SK-N-SH (cell line): ENCODE data around the gene LAMB1. TPM values are rescaled to one million over a fixed set of nuclear protein-coding genes. Genes with fewer than 3 reads are reported as not detected.

Source experiments
- CTCF ChIA-PET: fragments of 300-600, 350-600 bp; formaldehyde crosslinking; extraction: SDS; loops from one replicate; lab custom pipeline; 2021; lab: Yijun Ruan, JAX
- POLR2A ChIA-PET: fragments of 350-600 bp; sonication (Branson Sonifier 250); formaldehyde crosslinking; extraction: SDS; loops from one replicate; lab custom pipeline; 2020; ENCODE audit warnings: antibody characterized with exemption, inconsistent platforms; lab: Yijun Ruan, JAX
- DNase-seq: peaks from one replicate; pipeline ENCODE4 v3.0.0; 2012
- H2AFZ ChIP-seq: fragments of 200-600 bp; sonication (generic); 2 replicates; pipeline ENCODE4 v1.8.1; 2016; ENCODE audit warnings: antibody characterized with exemption, mild to moderate bottlenecking, low read depth
- H3F3A ChIP-seq: fragments of 200-600 bp; sonication (generic); replicated peaks from 2 replicates; pipeline ENCODE3; 2016; ENCODE audit warnings: antibody characterized with exemption, mild to moderate bottlenecking; ENCODE audit not compliant: insufficient read depth
- H3K27ac ChIP-seq, 2 experiments: fragments of 200-500 bp in 1 of 2; fragments of 200-600 bp in 1 of 2; sonication (Bioruptor generic) in 1 of 2; sonication (generic), shearing (Covaris generic) in 1 of 2; 2 replicates each; pipeline versions ENCODE4 v1.5.1 to v1.6.1; 2014 to 2016; ENCODE audit warnings: low read depth in 2 of 2, inconsistent platforms in 1 of 2, low read length in 1 of 2, mild to moderate bottlenecking in 1 of 2, mixed read lengths in 1 of 2
- H3K27me3 ChIP-seq: fragments of 200-600 bp; sonication (generic), shearing (Covaris generic); 2 replicates; pipeline ENCODE4 v1.6.1; 2016; ENCODE audit warnings: mixed run types; ENCODE audit not compliant: insufficient read depth
- H3K36me3 ChIP-seq, 2 experiments: fragments of 200-500 bp in 1 of 2; fragments of 200-600 bp in 1 of 2; sonication (Bioruptor generic) in 1 of 2; sonication (generic) in 1 of 2; replicated peaks in 1 of 2; 2 replicates each; pipeline versions ENCODE3 to v1.5.1; 2014 to 2016; ENCODE audit warnings: low read length in 1 of 2, mild to moderate bottlenecking in 1 of 2; ENCODE audit not compliant: insufficient read depth in 2 of 2, control insufficient read depth in 1 of 2
- H3K4me1 ChIP-seq, 2 experiments: fragments of 200-500 bp in 1 of 2; fragments of 200-600 bp in 1 of 2; sonication (Bioruptor generic) in 1 of 2; sonication (generic), shearing (Covaris generic) in 1 of 2; 2 replicates each; pipeline versions ENCODE4 v1.5.1 to v1.6.1; 2014 to 2016; ENCODE audit warnings: low read depth in 1 of 2, low read length in 1 of 2, mixed run types in 1 of 2; ENCODE audit not compliant: insufficient read depth in 2 of 2, control insufficient read depth in 1 of 2
- H3K4me2 ChIP-seq: fragments of 200-600 bp; sonication (generic), shearing (Covaris generic); 2 replicates; pipeline ENCODE4 v1.6.1; 2017; ENCODE audit warnings: mixed run types
- H3K4me3 ChIP-seq, 2 experiments: fragments of 200-500 bp in 1 of 2; fragments of 200-600 bp in 1 of 2; sonication (Bioruptor generic) in 1 of 2; sonication (generic), shearing (Covaris generic) in 1 of 2; 2 replicates each; pipeline versions ENCODE4 v1.5.1 to v1.8.1; 2014 to 2016; ENCODE audit warnings: low read depth in 2 of 2, inconsistent platforms in 1 of 2, low read length in 1 of 2, mild to moderate bottlenecking in 1 of 2, mixed read lengths in 1 of 2, moderate library complexity in 1 of 2
- H3K79me2 ChIP-seq: fragments of 200-600 bp; sonication (generic); 2 replicates; pipeline ENCODE4 v1.8.1; 2017; ENCODE audit warnings: mild to moderate bottlenecking; ENCODE audit not compliant: insufficient read depth
- H3K9ac ChIP-seq: fragments of 200-600 bp; sonication (generic); 2 replicates; pipeline ENCODE4 v1.6.1; 2017; ENCODE audit warnings: mixed run types
- H3K9me2 ChIP-seq: fragments of 200-600 bp; sonication (generic); 2 replicates; pipeline ENCODE4 v1.6.1; 2017; ENCODE audit warnings: mixed run types
- H3K9me3 ChIP-seq: fragments of 200-600 bp; sonication (generic); 2 replicates; pipeline ENCODE4 v1.6.1; 2017; ENCODE audit warnings: mixed run types, mild to moderate bottlenecking, moderate library complexity
- H4K20me1 ChIP-seq: fragments of 200-600 bp; sonication (generic); 2 replicates; pipeline ENCODE4 v1.6.1; 2017; ENCODE audit warnings: mild to moderate bottlenecking, mixed run types; ENCODE audit not compliant: insufficient read depth
- CHD2 ChIP-seq: fragments of 150-350 bp; IDR thresholded peaks from 2 replicates; pipeline ENCODE4 v1.6.1; 2018; ENCODE audit warnings: low read length; ENCODE audit not compliant: partially characterized antibody
- CTCF ChIP-seq: fragments of 200-600 bp; sonication (generic); IDR thresholded peaks from 2 replicates; pipeline ENCODE4 v1.6.1; 2017; ENCODE audit warnings: antibody characterized with exemption, mild to moderate bottlenecking, moderate library complexity
- EP300 ChIP-seq, 2 experiments: IDR thresholded peaks; 2 replicates each; pipeline versions ENCODE4 v1.4.0 to v1.6.1; 2012; ENCODE audit warnings: borderline replicate concordance in 1 of 2, low read depth in 1 of 2, low read length in 1 of 2
- FOXJ3 ChIP-seq: sonication (generic); formaldehyde crosslinking; IDR thresholded peaks from 2 replicates; pipeline ENCODE4 v1.5.1; 2020; ENCODE audit warnings: mild to moderate bottlenecking, missing genetic modification reagents
- MEF2A ChIP-seq: IDR thresholded peaks from 2 replicates; pipeline ENCODE4 v1.4.0; 2012; ENCODE audit warnings: low read depth, borderline replicate concordance
- REST ChIP-seq: IDR thresholded peaks from 2 replicates; pipeline ENCODE4 v1.6.1; 2012; ENCODE audit warnings: mild to moderate bottlenecking, low read depth, low read length, moderate library complexity
- RFX5 ChIP-seq: IDR thresholded peaks from 2 replicates; pipeline ENCODE4 v1.6.1; 2012; ENCODE audit warnings: mild to moderate bottlenecking, improper control_type of control experiment, low read length
- SIN3A ChIP-seq: IDR thresholded peaks from 2 replicates; pipeline ENCODE4 v1.6.1; 2012; ENCODE audit warnings: low read depth, mild to moderate bottlenecking, low read length, moderate library complexity, borderline replicate concordance
- WGBS: methylation state at CpG from one replicate; pipeline ENCODE4 v1.1.6; 2017; ENCODE audit warnings: low lambda C conversion rate; 5-methylcytosine and 5-hydroxymethylcytosine counted together
- polyA plus RNA-seq, 3 experiments: library from polyadenylated mRNA; depleted of rRNA; stranded (reverse); fragments of >200 nt; gene quantifications; 2 replicates each; pipeline ENCODE4 v1.2.3, GENCODE V29; 2012

The LAMB1 gene
- polyA plus RNA-seq, 1 of the 3 experiments (the other 2 are of a cell fraction): 435 TPM

- H3K9me3 ChIP-seq: no peaks in the 10 kb centered on the region
- CTCF ChIA-PET: interaction anchor here (0.8 to 5.6 kb wide), 8 partner anchors 13 to 228 kb away, joined by 3 to 32 read pairs (median 15); partner anchors contain the start of gene LAMB1
- no peaks in the 10 kb centered on the region for H3K27me3 ChIP-seq
- no peak for DNase-seq
- H3K36me3 ChIP-seq: no peaks in the 10 kb centered on the region
- no peak overlapping the region for H3K9ac ChIP-seq
- H3K9me2 ChIP-seq: no peaks in the 10 kb centered on the region
- H3K79me2 ChIP-seq: no peaks in the 10 kb centered on the region
- TF ChIP-seq RFX5 (no peak), CTCF (no peak), REST (no peak), SIN3A (no peak), CHD2 (no peak), FOXJ3 (CRISPR knock-in tag) (no peak), MEF2A (no peak), EP300 (IDR thresholded peaks at IDR 0.05; ENCODE audit: borderline replicate concordance in 1 of 2, low read depth in 1 of 2, low read length in 1 of 2) (no peak)
- TF ChIP-seq, all 33 proteins: peak for 0
- POLR2A ChIA-PET: no interaction called here
- Histone ChIP-seq H3K4me3 (no peak overlapping the region), H2AFZ (no peak overlapping the region), H3F3A (peaks cover 54% of the 10 kb centered on the region), H3K4me2 (no peak overlapping the region), H4K20me1 (no peaks in the 10 kb centered on the region), H3K27ac (no peak overlapping the region), H3K4me1 (peaks cover 4 to 38% of the 10 kb centered on the region in 2 experiments)
- 70% methylated on average over 4 of the region's 4 CpGs for WGBS
Measured at GRCh38 chr7:108017776-108018151, 14.8 kb upstream of the LAMB1 start.
